Neural cell (in vitro differentiated cells): ENCODE data around the gene COL6A3. TPM values are rescaled to one million over a fixed set of nuclear protein-coding genes. Genes with fewer than 3 reads are reported as not detected.

Experiments used
- H2AFZ ChIP-seq: fragments of 200-600, 300-800 bp; sonication (generic), shearing (Covaris generic); 2 replicates; pipeline ENCODE4 v1.6.0; 2014; ENCODE audit warnings: low read depth, mild to moderate bottlenecking, antibody characterized with exemption, low read length, moderate library complexity
- H3F3A ChIP-seq: fragments of 200-600 bp; shearing (Covaris generic); 2 replicates; pipeline ENCODE4 v1.6.1; 2016; ENCODE audit warnings: mild to moderate bottlenecking, moderate library complexity, mixed read lengths, antibody characterized with exemption, low read length; ENCODE audit not compliant: insufficient read depth, poor library complexity, severe bottlenecking
- H3K27ac ChIP-seq: fragments of 200-600, 300-800 bp; sonication (generic), shearing (Covaris generic); 2 replicates; pipeline ENCODE4 v1.5.1; 2014; ENCODE audit warnings: mild to moderate bottlenecking, low read length, moderate library complexity
- H3K27me3 ChIP-seq: fragments of 300-800, 200-600 bp; sonication (generic), shearing (Covaris generic); 2 replicates; pipeline ENCODE4 v1.6.0; 2014; ENCODE audit warnings: mild to moderate bottlenecking, low read depth, low read length, moderate library complexity; ENCODE audit not compliant: insufficient read depth
- H3K36me3 ChIP-seq: fragments of 300-800, 200-600 bp; sonication (generic), shearing (Covaris generic); 2 replicates; pipeline ENCODE4 v1.5.1; 2014; ENCODE audit warnings: mild to moderate bottlenecking, antibody characterized with exemption, low read length, moderate library complexity; ENCODE audit not compliant: insufficient read depth
- H3K4me2 ChIP-seq: fragments of 300-800, 200-600 bp; sonication (generic), shearing (Covaris generic); 2 replicates; pipeline ENCODE4 v1.6.0; 2014; ENCODE audit warnings: mild to moderate bottlenecking, low read length
- H3K4me3 ChIP-seq: fragments of 300-800, 200-600 bp; sonication (generic), shearing (Covaris generic); 2 replicates; pipeline ENCODE4 v1.5.1; 2014; ENCODE audit warnings: mild to moderate bottlenecking, low read length, moderate library complexity
- H3K79me2 ChIP-seq: fragments of 200-600 bp; shearing (Covaris generic); replicated peaks from 2 replicates; pipeline ENCODE4 v1.6.0; 2014; ENCODE audit warnings: mild to moderate bottlenecking, low read length, moderate library complexity; ENCODE audit not compliant: insufficient read depth
- H3K9ac ChIP-seq: fragments of 300-800, 200-600 bp; sonication (generic), shearing (Covaris generic); 2 replicates; pipeline ENCODE4 v1.6.1; 2016; ENCODE audit warnings: mild to moderate bottlenecking, low read length, mixed read lengths
- H3K9me2 ChIP-seq: fragments of 200-600 bp; shearing (Covaris generic); 2 replicates; pipeline ENCODE4 v1.6.1; 2016; ENCODE audit warnings: mild to moderate bottlenecking, low read length, mixed read lengths; ENCODE audit not compliant: insufficient read depth
- H3K9me3 ChIP-seq: fragments of 200-600, 300-800 bp; sonication (generic), shearing (Covaris generic); 2 replicates; pipeline ENCODE4 v1.6.1; 2016; ENCODE audit warnings: mild to moderate bottlenecking, mixed run types, low read length, moderate library complexity, mixed read lengths
- H4K20me1 ChIP-seq: fragments of 200-600 bp; shearing (Covaris generic); 2 replicates; pipeline ENCODE4 v1.6.1; 2016; ENCODE audit warnings: mild to moderate bottlenecking, mixed run types; ENCODE audit not compliant: insufficient read depth
- EP300 ChIP-seq: fragments of 450-650 bp; conservative IDR thresholded peaks from 2 replicates; pipeline ENCODE4 v1.6.1; 2014; ENCODE audit warnings: antibody characterized with exemption, mild to moderate bottlenecking, moderate library complexity; ENCODE audit not compliant: poor library complexity, severe bottlenecking
- EZH2 ChIP-seq: fragments of 200-600, 300-800 bp; shearing (Covaris generic), sonication (generic); IDR thresholded peaks from 2 replicates; pipeline ENCODE4 v1.6.1; 2014; ENCODE audit warnings: antibody characterized with exemption, low read length, borderline replicate concordance, mild to moderate bottlenecking; ENCODE audit not compliant: insufficient read depth, poor library complexity, severe bottlenecking
- MXI1 ChIP-seq: fragments of 450-650 bp; conservative IDR thresholded peaks from 2 replicates; pipeline ENCODE4 v1.6.1; 2014; ENCODE audit warnings: antibody characterized with exemption, mild to moderate bottlenecking; ENCODE audit not compliant: poor library complexity, severe bottlenecking
- POLR2AphosphoS5 ChIP-seq: IDR thresholded peaks from 2 replicates; pipeline ENCODE4 v1.6.1; 2012
- RAD21 ChIP-seq: fragments of 450-650 bp; conservative IDR thresholded peaks from 2 replicates; pipeline ENCODE4 v1.6.1; 2014; ENCODE audit warnings: antibody characterized with exemption, mild to moderate bottlenecking, moderate library complexity
- REST ChIP-seq: IDR thresholded peaks from 2 replicates; pipeline ENCODE4 v1.6.1; 2012; ENCODE audit warnings: borderline replicate concordance
- SMC3 ChIP-seq: fragments of 450-650 bp; conservative IDR thresholded peaks from 2 replicates; pipeline ENCODE4 v1.6.1; 2014; ENCODE audit warnings: antibody characterized with exemption, mild to moderate bottlenecking, moderate library complexity; ENCODE audit not compliant: poor library complexity
- TAF1 ChIP-seq: IDR thresholded peaks from 2 replicates; pipeline ENCODE4 v1.6.1; 2012; ENCODE audit warnings: low read depth
- polyA plus RNA-seq: library from polyadenylated mRNA; depleted of rRNA; stranded (reverse); fragments of >200 nt; gene quantifications from 2 replicates; pipeline ENCODE4 v1.2.3, GENCODE V29; 2014
- TF ChIP-seq, protein P1 (sequence below): fragments of 450-650 bp; IDR thresholded peaks from 2 replicates; pipeline ENCODE4 v1.5.1; 2014; ENCODE audit warnings: antibody characterized with exemption, mild to moderate bottlenecking, moderate library complexity; ENCODE audit not compliant: poor library complexity, severe bottlenecking

COL6A3 gene
- polyA plus RNA-seq, 1 donor from 2014 or later = 0.05 TPM

GRCh38 chr2:237315170-237315828 lies 98.7 kb downstream of the COL6A3 start:
- H3K4me2 ChIP-seq = no peak overlapping the region
- H2AFZ ChIP-seq = no peak overlapping the region

DNA sequence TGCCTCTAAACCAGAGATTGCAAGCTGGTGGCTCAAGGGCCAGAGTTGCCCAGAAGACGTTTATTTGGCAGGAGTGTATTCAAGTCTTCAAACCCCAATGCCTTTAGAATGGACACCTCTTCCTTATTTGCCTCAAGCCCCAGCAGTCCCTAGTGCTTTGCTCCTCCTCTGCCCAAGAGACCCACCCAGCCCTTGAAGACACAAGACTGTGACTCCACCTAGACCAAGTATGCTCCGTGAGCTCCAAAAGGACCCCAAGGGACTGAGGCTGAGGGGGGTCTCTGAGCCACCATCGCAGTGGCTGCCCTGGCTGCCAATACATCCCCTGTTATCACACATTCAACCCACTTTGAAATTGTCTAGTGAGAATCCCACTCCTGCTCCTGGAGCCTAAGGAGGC lies 99.3 kb downstream of the COL6A3 start:
- no peaks in the 10 kb centered on the region for H3K36me3 ChIP-seq
- H3K9ac ChIP-seq = no peak overlapping the region
- H3K9me3 ChIP-seq = no peaks in the 10 kb centered on the region
- H3K79me2 ChIP-seq = no peaks in the 10 kb centered on the region
- no peak overlapping the region for H3K4me3 ChIP-seq
- H4K20me1 ChIP-seq = no peaks in the 10 kb centered on the region
- no peaks in the 10 kb centered on the region for H3F3A ChIP-seq
- H3K9me2 ChIP-seq = no peaks in the 10 kb centered on the region
- peak overlapping the region; percentile 37 for H3K27ac ChIP-seq
- H3K27me3 ChIP-seq = no peaks in the 10 kb centered on the region
- TF ChIP-seq RAD21 (no peak), EP300 (no peak), REST (no peak), EZH2 (no peak)
- H2AFZ ChIP-seq = no peak overlapping the region
- H3K4me2 ChIP-seq = no peak overlapping the region

More at GRCh38 chr2:237315170-237315828, 98.7 kb downstream of the COL6A3 start:
- no peaks in the 10 kb centered on the region for H3F3A ChIP-seq
- H3K4me3 ChIP-seq = no peak overlapping the region
- H3K9me3 ChIP-seq = no peaks in the 10 kb centered on the region
- no peaks in the 10 kb centered on the region for H3K79me2 ChIP-seq
- H3K9ac ChIP-seq = peak overlapping the region; percentile 23
- peak; percentile 55 for TF ChIP-seq POLR2AphosphoS5
- TF ChIP-seq, protein P1, sequence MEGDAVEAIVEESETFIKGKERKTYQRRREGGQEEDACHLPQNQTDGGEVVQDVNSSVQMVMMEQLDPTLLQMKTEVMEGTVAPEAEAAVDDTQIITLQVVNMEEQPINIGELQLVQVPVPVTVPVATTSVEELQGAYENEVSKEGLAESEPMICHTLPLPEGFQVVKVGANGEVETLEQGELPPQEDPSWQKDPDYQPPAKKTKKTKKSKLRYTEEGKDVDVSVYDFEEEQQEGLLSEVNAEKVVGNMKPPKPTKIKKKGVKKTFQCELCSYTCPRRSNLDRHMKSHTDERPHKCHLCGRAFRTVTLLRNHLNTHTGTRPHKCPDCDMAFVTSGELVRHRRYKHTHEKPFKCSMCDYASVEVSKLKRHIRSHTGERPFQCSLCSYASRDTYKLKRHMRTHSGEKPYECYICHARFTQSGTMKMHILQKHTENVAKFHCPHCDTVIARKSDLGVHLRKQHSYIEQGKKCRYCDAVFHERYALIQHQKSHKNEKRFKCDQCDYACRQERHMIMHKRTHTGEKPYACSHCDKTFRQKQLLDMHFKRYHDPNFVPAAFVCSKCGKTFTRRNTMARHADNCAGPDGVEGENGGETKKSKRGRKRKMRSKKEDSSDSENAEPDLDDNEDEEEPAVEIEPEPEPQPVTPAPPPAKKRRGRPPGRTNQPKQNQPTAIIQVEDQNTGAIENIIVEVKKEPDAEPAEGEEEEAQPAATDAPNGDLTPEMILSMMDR = no peak
- H3K27me3 ChIP-seq = no peaks in the 10 kb centered on the region
- no peaks in the 10 kb centered on the region for H4K20me1 ChIP-seq
- H3K9me2 ChIP-seq = no peaks in the 10 kb centered on the region
- H3K27ac ChIP-seq = peak overlapping the region; percentile 37
- H3K36me3 ChIP-seq = no peaks in the 10 kb centered on the region

DNA sequence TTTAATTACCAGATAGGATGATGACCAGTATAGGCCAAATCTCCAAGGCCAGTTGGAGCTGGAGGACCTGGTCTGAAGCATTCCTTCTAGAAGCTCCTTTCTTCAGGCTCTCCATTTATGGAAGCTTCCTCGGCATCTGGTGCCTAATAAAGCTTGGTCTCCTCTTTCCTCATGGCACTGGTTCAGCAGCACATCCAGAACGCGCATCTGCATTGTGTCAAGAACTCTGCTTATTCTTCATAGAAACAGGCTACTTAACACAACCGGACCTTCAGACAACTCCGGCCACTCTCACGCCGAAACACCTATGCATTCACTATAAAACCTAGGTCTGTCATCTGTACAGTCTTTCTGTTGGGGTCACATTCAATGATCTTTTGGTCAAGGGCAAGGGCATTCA lies 99.8 kb downstream of the COL6A3 start:
- no peaks in the 10 kb centered on the region for H3K27me3 ChIP-seq
- TF ChIP-seq MXI1 = no peak
- no peak for TF ChIP-seq SMC3
- no peak for TF ChIP-seq REST
- TF ChIP-seq TAF1 = no peak
- TF ChIP-seq, protein P1 = no peak
- TF ChIP-seq EZH2 = no peak
- TF ChIP-seq RAD21 = no peak
- TF ChIP-seq EP300 = no peak
- TF ChIP-seq POLR2AphosphoS5 = no peak
- no peak overlapping the region for H3K27ac ChIP-seq
- no peak overlapping the region for H2AFZ ChIP-seq
- H3K9me2 ChIP-seq = no peaks in the 10 kb centered on the region
- H3K4me2 ChIP-seq = no peak overlapping the region
- H3K4me3 ChIP-seq = no peak overlapping the region
- no peaks in the 10 kb centered on the region for H4K20me1 ChIP-seq
- no peaks in the 10 kb centered on the region for H3F3A ChIP-seq
- no peaks in the 10 kb centered on the region for H3K9me3 ChIP-seq
- no peak overlapping the region for H3K9ac ChIP-seq
- no peaks in the 10 kb centered on the region for H3K79me2 ChIP-seq
- H3K36me3 ChIP-seq = no peaks in the 10 kb centered on the region
